HCT116 (cell line): ENCODE results near the gene KANSL3. TPM values are rescaled to one million over a fixed set of nuclear protein-coding genes. Genes with fewer than 3 reads are reported as not detected.

Experiments
- ATAC-seq: fragments of 200-7000 bp; cut with Tn5 transposase; 2 replicates; pipeline ENCODE4 v1.9.1; 2020; ENCODE audit warnings: mild to moderate bottlenecking, moderate library complexity
- BruUV-seq: library from RNA; stranded (reverse); fragments of 400-500 nt; replicated peaks from 2 replicates; lab custom pipeline; 2021; lab: Mats Ljungman, UMichigan
- CTCF ChIA-PET: fragments of 300-600 bp; sonication (Branson Sonifier 250); formaldehyde crosslinking; loops from one replicate; lab custom pipeline; 2021; ENCODE audit warnings: antibody characterized with exemption; lab: Charles Lee
- POLR2A ChIA-PET: fragments of 300-600, 350-600 bp; sonication (Branson Sonifier 250); formaldehyde crosslinking; loops from one replicate; lab custom pipeline; 2021; ENCODE audit warnings: antibody characterized with exemption; lab: Charles Lee
- RAD21 ChIA-PET, 2 experiments: fragments of 300-600 bp; sonication (Branson Sonifier 250); formaldehyde crosslinking; loops; one replicate each; lab custom pipeline; 2023; ENCODE audit warnings: low total read pairs in 2 of 2; ENCODE audit not compliant: uncharacterized antibody in 2 of 2, unreplicated experiment in 2 of 2, low non-redundant PET in 1 of 2; lab: Charles Lee
- DNase-seq: peaks from one replicate; pipeline ENCODE4 v3.0.0-alpha.2; 2010; ENCODE audit warnings: low read depth, low spot score
- H2AFZ ChIP-seq: fragments of 200-600 bp; shearing (Covaris generic), sonication (generic); 2 replicates; pipeline ENCODE4 v1.6.1; 2017; ENCODE audit warnings: low read depth, mixed run types, mixed read lengths, antibody characterized with exemption, low read length; ENCODE audit not compliant: poor library complexity, severe bottlenecking
- H3K27ac ChIP-seq: 2 replicates; pipeline ENCODE4 v1.5.1; 2012; ENCODE audit warnings: low read depth, low read length
- H3K27me3 ChIP-seq: fragments of 200-600 bp; sonication (generic); 2 replicates; pipeline ENCODE4 v1.6.1; 2016; ENCODE audit warnings: mixed run types, low read length, mixed read lengths; ENCODE audit not compliant: insufficient read depth
- H3K36me3 ChIP-seq, 2 experiments: fragments of 200-500 bp in 1 of 2; fragments of 200-600 bp in 1 of 2; sonication (Bioruptor generic) in 1 of 2; sonication (generic) in 1 of 2; 2 replicates each; pipeline versions ENCODE4 v1.5.1 to v1.6.1; 2014 to 2016; ENCODE audit warnings: low read length in 2 of 2, inconsistent platforms in 1 of 2, mixed read lengths in 1 of 2, mixed run types in 1 of 2; ENCODE audit not compliant: insufficient read depth in 2 of 2, control insufficient read depth in 1 of 2
- H3K4me1 ChIP-seq, 2 experiments: fragments of 200-600 bp in 1 of 2; sonication (generic) in 1 of 2; 2 replicates each; pipeline versions ENCODE4 v1.5.1 to v1.6.1; 2012 to 2017; ENCODE audit warnings: low read length in 2 of 2, inconsistent platforms in 1 of 2, mild to moderate bottlenecking in 1 of 2, mixed read lengths in 1 of 2, mixed run types in 1 of 2, moderate library complexity in 1 of 2; ENCODE audit not compliant: insufficient read depth in 2 of 2, control insufficient read depth in 1 of 2
- H3K4me2 ChIP-seq: fragments of 200-600 bp; sonication (generic); 2 replicates; pipeline ENCODE4 v1.6.1; 2017; ENCODE audit warnings: mixed run types, low read length, mixed read lengths
- H3K4me3 ChIP-seq, 2 experiments: fragments of 200-600 bp in 1 of 2; sonication (generic) in 1 of 2; replicated peaks in 1 of 2; 2 replicates each; pipeline ENCODE4 v1.5.1; 2011 to 2016; ENCODE audit warnings: low read length in 2 of 2, control low read depth in 1 of 2, low read depth in 1 of 2, mild to moderate bottlenecking in 1 of 2, mixed read lengths in 1 of 2, mixed run types in 1 of 2
- H3K79me2 ChIP-seq: fragments of 200-600 bp; sonication (generic); 2 replicates; pipeline ENCODE4 v1.6.1; 2017; ENCODE audit warnings: mild to moderate bottlenecking, mixed run types, low read length, moderate library complexity, mixed read lengths; ENCODE audit not compliant: insufficient read depth
- H3K9ac ChIP-seq: fragments of 200-600 bp; sonication (generic); 2 replicates; pipeline ENCODE4 v1.6.1; 2016; ENCODE audit warnings: low read length, mixed read lengths
- H3K9me2 ChIP-seq: fragments of 200-600 bp; sonication (generic), shearing (Covaris generic); 2 replicates; pipeline ENCODE4 v1.6.1; 2017; ENCODE audit warnings: mixed run types, mild to moderate bottlenecking, moderate library complexity; ENCODE audit not compliant: insufficient read depth
- H3K9me3 ChIP-seq, 2 experiments: fragments of 200-500 bp in 1 of 2; fragments of 200-600 bp in 1 of 2; sonication (Bioruptor generic) in 1 of 2; sonication (generic) in 1 of 2; 2 replicates each; pipeline ENCODE4 v1.6.1; 2014 to 2017; ENCODE audit warnings: low read length in 2 of 2, mixed read lengths in 2 of 2, inconsistent platforms in 1 of 2, low read depth in 1 of 2, mild to moderate bottlenecking in 1 of 2, mixed run types in 1 of 2, moderate library complexity in 1 of 2; ENCODE audit not compliant: control insufficient read depth in 1 of 2, insufficient read depth in 1 of 2
- H4K20me1 ChIP-seq: fragments of 200-600 bp; sonication (generic), shearing (Covaris generic); 2 replicates; pipeline ENCODE4 v1.6.1; 2017; ENCODE audit warnings: mixed run types, mild to moderate bottlenecking, moderate library complexity; ENCODE audit not compliant: insufficient read depth
- CBX3 ChIP-seq: IDR thresholded peaks from 2 replicates; pipeline ENCODE4 v1.6.1; 2012; ENCODE audit warnings: low read depth
- CTCF ChIP-seq, 3 experiments: fragments of 200-600 bp in 1 of 3; sonication (generic) in 1 of 3; IDR thresholded peaks in 2 of 3; conservative IDR thresholded peaks in 1 of 3; 2 replicates each; pipeline ENCODE4 v1.5.1; 2012 to 2017; ENCODE audit warnings: low read depth in 2 of 3, low read length in 2 of 3, antibody characterized with exemption in 1 of 3, borderline replicate concordance in 1 of 3, control low read depth in 1 of 3, mild to moderate bottlenecking in 1 of 3, mixed read lengths in 1 of 3, mixed run types in 1 of 3, moderate library complexity in 1 of 3; ENCODE audit not compliant: insufficient read depth in 1 of 3
- EZH2 ChIP-seq: fragments of 200-600 bp; sonication (generic); IDR thresholded peaks from 2 replicates; pipeline ENCODE4 v1.6.1; 2017; ENCODE audit warnings: antibody characterized with exemption, mixed run types
- JUND ChIP-seq: IDR thresholded peaks from 2 replicates; pipeline ENCODE4 v1.6.1; 2012
- POLR2A ChIP-seq: IDR thresholded peaks from 2 replicates; pipeline ENCODE4 v1.7.0; 2011; ENCODE audit warnings: borderline replicate concordance; ENCODE audit not compliant: insufficient read depth, insufficient read length; ENCODE audit errors: extremely low read depth
- RAD21 ChIP-seq: IDR thresholded peaks from 2 replicates; pipeline ENCODE4 v1.6.1; 2012; ENCODE audit warnings: low read depth, mild to moderate bottlenecking
- SRF ChIP-seq: IDR thresholded peaks from 2 replicates; pipeline ENCODE4 v1.6.1; 2012; ENCODE audit warnings: low read depth
- intact Hi-C: fragments of 100-400 bp; cut with micrococcal nuclease; formaldehyde crosslinking; loops from 2 replicates; pipeline ENCODE4 v1.10.0; 2022
- total RNA-seq: library from RNA; stranded (reverse); gene quantifications from one replicate; pipeline ENCODE4 v1.2.1, GENCODE V29; 2021; ENCODE audit not compliant: unreplicated experiment

The KANSL3 gene
- total RNA-seq, 1 experiment from 2014 or later = 35.8 TPM

DNA sequence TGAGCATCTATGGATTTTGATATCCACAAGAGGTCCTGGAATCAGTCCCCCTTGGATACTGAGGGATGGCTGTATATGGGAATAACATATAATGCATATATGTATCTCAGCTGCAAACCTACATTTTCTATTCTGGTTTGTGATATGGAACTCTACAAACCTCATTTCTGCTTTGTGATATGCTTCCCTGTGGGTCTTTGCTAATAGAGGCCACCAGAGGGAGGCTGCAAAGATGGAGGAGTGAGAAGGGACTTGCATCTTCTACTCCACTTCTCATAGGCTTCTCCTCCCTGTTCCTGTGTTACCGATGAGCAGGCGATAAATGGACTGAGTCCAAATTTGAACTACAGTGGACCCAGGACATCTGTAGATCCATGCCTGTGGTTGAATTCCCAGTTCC lies 63.7 kb downstream of the KANSL3 start:
- Histone ChIP-seq H3K27ac (no peak overlapping the region), H4K20me1 (no peaks in the 10 kb centered on the region), H3K9me3 (no peaks in the 10 kb centered on the region), H3K4me3 (no peak overlapping the region), H3K9ac (no peak overlapping the region), H3K4me2 (no peak overlapping the region), H3K4me1 (no peaks in the 10 kb centered on the region), H3K79me2 (no peaks in the 10 kb centered on the region), H3K36me3 (no peaks in the 10 kb centered on the region), H3K9me2 (no peaks in the 10 kb centered on the region), H2AFZ (no peak overlapping the region), H3K27me3 (no peaks in the 10 kb centered on the region)
- CTCF ChIA-PET = no interaction called here
- intact Hi-C loops = no loop called here
- DNase-seq (no peak), ATAC-seq (no peak)
- TF ChIP-seq CTCF (IDR thresholded peaks at IDR 0.05 in 2 of 3, conservative IDR thresholded peaks at IDR 0.05 in 1 of 3; ENCODE audit: borderline replicate concordance in 1 of 3, insufficient read depth in 1 of 3, low read depth in 2 of 3, low read length in 2 of 3) (peak in 2 of 3 experiments; percentile 11 to 24; a peak in 1 of 6 replicates), CBX3 (no peak), POLR2A (no peak)
- BruUV-seq = no TSS peak
- POLR2A ChIA-PET = no interaction called here
- RAD21 ChIA-PET = no interaction called here

DNA sequence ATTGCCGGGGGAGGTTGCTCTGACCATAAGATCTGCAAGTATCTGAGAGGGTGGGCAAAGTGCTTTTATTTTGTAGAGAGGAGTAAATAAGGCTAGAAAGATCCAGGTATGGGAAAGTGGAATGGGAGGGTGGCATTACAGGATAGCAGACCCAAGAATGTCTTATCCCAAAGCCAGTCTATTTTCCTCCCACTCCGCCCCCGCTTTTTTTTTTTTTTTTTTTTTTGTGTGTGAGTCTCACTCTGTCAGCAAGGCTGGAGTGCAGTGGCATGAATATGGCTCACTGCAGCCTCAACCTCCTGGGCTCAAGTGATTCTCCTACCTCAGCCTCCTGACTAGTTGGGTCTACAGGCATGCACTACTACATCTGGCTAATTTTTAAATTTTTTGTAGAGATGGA lies 70.0 kb downstream of the KANSL3 start:
- ATAC-seq = no peak
- POLR2A ChIA-PET = no interaction called here

More for the DNA sequence above, 70.0 kb downstream of the KANSL3 start:
- H3K9ac ChIP-seq = no peak overlapping the region
- H4K20me1 ChIP-seq = no peaks in the 10 kb centered on the region
- DNase-seq = no peak
- no peaks in the 10 kb centered on the region for H3K36me3 ChIP-seq
- no peak overlapping the region for H3K27ac ChIP-seq
- H3K9me3 ChIP-seq = no peaks in the 10 kb centered on the region
- intact Hi-C loops = no loop called here
- no peaks in the 10 kb centered on the region for H3K79me2 ChIP-seq
- no peaks in the 10 kb centered on the region for H3K4me1 ChIP-seq
- no peaks in the 10 kb centered on the region for H3K9me2 ChIP-seq
- CTCF ChIA-PET = interaction anchor here (1.8 kb wide), 1 partner anchor 14 kb away, joined by 4 read pairs; no protein-coding TSS in a partner anchor
- no peak overlapping the region for H2AFZ ChIP-seq
- H3K4me3 ChIP-seq = no peak overlapping the region
- H3K27me3 ChIP-seq = no peaks in the 10 kb centered on the region
- H3K4me2 ChIP-seq = no peak overlapping the region
- no peak for TF ChIP-seq JUND
- TF ChIP-seq SRF = no peak
- no peak for TF ChIP-seq EZH2
- no peak for TF ChIP-seq RAD21
- no TSS peak for BruUV-seq
- RAD21 ChIA-PET = no interaction called here
